Gastroesophageal sphincter (tissue), 3 donors: ENCODE data around the gene SFI1.

Experiments used
- EP300 ChIP-seq: sonication (generic); formaldehyde crosslinking; IDR thresholded peaks from one replicate; pipeline ENCODE4 v1.6.1; 2017; ENCODE audit warnings: antibody characterized with exemption, mild to moderate bottlenecking
- POLR2AphosphoS5 ChIP-seq: sonication (generic); formaldehyde crosslinking; IDR thresholded peaks from one replicate; pipeline ENCODE4 v1.6.1; 2017; ENCODE audit warnings: antibody characterized with exemption
- TF ChIP-seq, protein P1 (sequence below), 4 experiments: fragments of 200-600 bp in 2 of 4; fragments of 450-650 bp in 2 of 4; sonication (generic) in 1 of 4; IDR thresholded peaks; one replicate each; pipeline ENCODE4 v1.5.1; 2017 to 2019; ENCODE audit warnings: antibody characterized with exemption in 4 of 4, mild to moderate bottlenecking in 2 of 4, moderate library complexity in 2 of 4

DNA sequence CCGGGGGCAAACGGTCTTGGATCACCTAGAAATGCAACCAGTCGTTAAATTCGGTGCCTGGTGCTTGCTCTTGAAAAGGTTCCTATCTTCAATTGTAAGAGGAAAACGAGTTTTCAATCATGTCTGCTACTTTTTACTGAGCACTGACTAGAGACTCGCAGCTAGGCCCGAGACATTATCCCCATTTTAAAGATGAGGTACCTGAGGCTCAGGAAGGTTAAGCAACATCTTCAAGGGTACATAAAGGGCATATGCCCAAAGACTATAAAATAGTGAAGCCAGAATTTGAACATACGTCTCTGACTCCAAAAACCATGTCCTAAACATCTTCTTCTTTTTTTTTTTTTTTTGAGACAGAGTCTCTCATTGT is 166.3 kb downstream of the SFI1 start:
- TF ChIP-seq, protein P1, sequence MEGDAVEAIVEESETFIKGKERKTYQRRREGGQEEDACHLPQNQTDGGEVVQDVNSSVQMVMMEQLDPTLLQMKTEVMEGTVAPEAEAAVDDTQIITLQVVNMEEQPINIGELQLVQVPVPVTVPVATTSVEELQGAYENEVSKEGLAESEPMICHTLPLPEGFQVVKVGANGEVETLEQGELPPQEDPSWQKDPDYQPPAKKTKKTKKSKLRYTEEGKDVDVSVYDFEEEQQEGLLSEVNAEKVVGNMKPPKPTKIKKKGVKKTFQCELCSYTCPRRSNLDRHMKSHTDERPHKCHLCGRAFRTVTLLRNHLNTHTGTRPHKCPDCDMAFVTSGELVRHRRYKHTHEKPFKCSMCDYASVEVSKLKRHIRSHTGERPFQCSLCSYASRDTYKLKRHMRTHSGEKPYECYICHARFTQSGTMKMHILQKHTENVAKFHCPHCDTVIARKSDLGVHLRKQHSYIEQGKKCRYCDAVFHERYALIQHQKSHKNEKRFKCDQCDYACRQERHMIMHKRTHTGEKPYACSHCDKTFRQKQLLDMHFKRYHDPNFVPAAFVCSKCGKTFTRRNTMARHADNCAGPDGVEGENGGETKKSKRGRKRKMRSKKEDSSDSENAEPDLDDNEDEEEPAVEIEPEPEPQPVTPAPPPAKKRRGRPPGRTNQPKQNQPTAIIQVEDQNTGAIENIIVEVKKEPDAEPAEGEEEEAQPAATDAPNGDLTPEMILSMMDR (IDR thresholded peaks at IDR 0.05), result no peak
- TF ChIP-seq POLR2AphosphoS5, result no peak
- no peak for TF ChIP-seq EP300
